ENCODE measurements around the gene BCL2L15. TPM values are rescaled to one million over a fixed set of nuclear protein-coding genes. Genes with fewer than 3 reads are reported as not detected.

Gene BCL2L15
- total and polyA plus RNA-seq, 10 of the 15 experiments (the other 5 are each of a cell fraction or from before 2014, with no cell fraction given): 0.42 to 1.2 (median 0.59) TPM

- H3K27me3 ChIP-seq (replicated peaks in 1 of 2; ENCODE audit: control insufficient read depth in 2 of 2, insufficient read depth in 2 of 2, low read length in 1 of 2): no peaks in the 10 kb centered on the region
- intact Hi-C loops (cut with micrococcal nuclease; ENCODE audit: unreplicated experiment): loop anchor here (2.0 to 10.0 kb wide), 2 partner anchors 45 to 149 kb away; partner anchors contain the start of gene PHTF1
- no peak for DNase-seq (ENCODE audit: low read depth, low spot score)
Measured at GRCh38 chr1:113904293-113904673, 16.9 kb upstream of the BCL2L15 start.

More at GRCh38 chr1:113904293-113904673, 16.9 kb upstream of the BCL2L15 start:
- in situ Hi-C loops (cut with MboI): loop anchor here (5.0 kb wide), 1 partner anchor 67 kb away; no protein-coding TSS in a partner anchor
- Histone ChIP-seq H3K4me3 (peak overlapping the region; percentile 88), H3K9me3 (replicated peaks; ENCODE audit: control insufficient read depth, insufficient read depth, low read length) (no peaks in the 10 kb centered on the region), H4K20me1 (ENCODE audit: control insufficient read depth, insufficient read depth) (no peaks in the 10 kb centered on the region), H3K4me2 (ENCODE audit: control insufficient read depth, insufficient read depth) (peak overlapping the region; percentile 96), H3K9ac (ENCODE audit: control insufficient read depth, insufficient read depth, low read length) (peak overlapping the region; percentile 85), H2AFZ (ENCODE audit: control insufficient read depth, low read depth, low read length) (peak overlapping the region; percentile 91), H3K4me1 (ENCODE audit: control insufficient read depth, insufficient read depth, low read length) (peaks cover 3% of the 10 kb centered on the region), H3K36me3 (ENCODE audit: control insufficient read depth in 2 of 2, insufficient read depth in 2 of 2, low read length in 1 of 2) (peaks cover 1 to 14% of the 10 kb centered on the region in 2 experiments; a peak in 2 of 4 replicates), H3K79me2 (ENCODE audit: control insufficient read depth, insufficient read depth, low read length) (peaks cover 38% of the 10 kb centered on the region), H3K27ac (ENCODE audit: control insufficient read depth, insufficient read depth) (peak overlapping the region; percentile 88)
- 1% methylated on average over 11 of the region's 11 CpGs for WGBS (ENCODE audit: insufficient coverage, insufficient replicate concordance, low lambda C conversion rate, missing lambda C conversion rate)
- ChIA-PET CTCF (interaction anchor here (0.6 to 7.7 kb wide), 18 partner anchors 11 to 92 kb away, joined by 3 to 79 read pairs (median 6); partner anchors contain the start of genes HIPK1, OLFML3 and RSBN1), SMC1A (ENCODE audit: uncharacterized antibody, unreplicated experiment) (interaction anchor here (0.7 to 7.9 kb wide), 35 partner anchors 9 to 772 kb away, joined by 3 to 205 read pairs (median 5); partner anchors contain the start of genes BCL2L15, HIPK1 and PHTF1), RAD21 (ENCODE audit: unreplicated experiment) (interaction anchor here (0.8 to 4.0 kb wide), 17 partner anchors 15 to 1189 kb away, joined by 3 to 110 read pairs (median 7); partner anchors contain the start of genes BCL2L15, HIPK1, PHTF1 and RSBN1), POLR2A (interaction anchor here (0.7 to 5.8 kb wide), 20 partner anchors 9 to 145 kb away, joined by 3 to 68 read pairs (median 4); partner anchors contain the start of genes BCL2L15, HIPK1 and PHTF1)
- BruUV-seq (replicated peaks): TSS peak; percentile 75
- TF ChIP-seq, protein P1, sequence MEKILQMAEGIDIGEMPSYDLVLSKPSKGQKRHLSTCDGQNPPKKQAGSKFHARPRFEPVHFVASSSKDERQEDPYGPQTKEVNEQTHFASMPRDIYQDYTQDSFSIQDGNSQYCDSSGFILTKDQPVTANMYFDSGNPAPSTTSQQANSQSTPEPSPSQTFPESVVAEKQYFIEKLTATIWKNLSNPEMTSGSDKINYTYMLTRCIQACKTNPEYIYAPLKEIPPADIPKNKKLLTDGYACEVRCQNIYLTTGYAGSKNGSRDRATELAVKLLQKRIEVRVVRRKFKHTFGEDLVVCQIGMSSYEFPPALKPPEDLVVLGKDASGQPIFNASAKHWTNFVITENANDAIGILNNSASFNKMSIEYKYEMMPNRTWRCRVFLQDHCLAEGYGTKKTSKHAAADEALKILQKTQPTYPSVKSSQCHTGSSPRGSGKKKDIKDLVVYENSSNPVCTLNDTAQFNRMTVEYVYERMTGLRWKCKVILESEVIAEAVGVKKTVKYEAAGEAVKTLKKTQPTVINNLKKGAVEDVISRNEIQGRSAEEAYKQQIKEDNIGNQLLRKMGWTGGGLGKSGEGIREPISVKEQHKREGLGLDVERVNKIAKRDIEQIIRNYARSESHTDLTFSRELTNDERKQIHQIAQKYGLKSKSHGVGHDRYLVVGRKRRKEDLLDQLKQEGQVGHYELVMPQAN (conservative IDR thresholded peaks at IDR 0.05): peak; percentile 69
- no peak for TF ChIP-seq RFX5 (IDR thresholded peaks at IDR 0.05; ENCODE audit: low read depth, low read length)
- no peak for TF ChIP-seq EP300 (IDR thresholded peaks at IDR 0.05; ENCODE audit: borderline replicate concordance in 1 of 2, control insufficient read depth in 1 of 2, low read depth in 2 of 2, low read length in 2 of 2)
- no peak for TF ChIP-seq MXI1 (IDR thresholded peaks at IDR 0.05; ENCODE audit: low read depth, low read length)
- TF ChIP-seq NFXL1 (IDR thresholded peaks at IDR 0.05; ENCODE audit: borderline replicate concordance): no peak
- TF ChIP-seq ZNF687 (IDR thresholded peaks at IDR 0.05): peak; percentile 46; the same call in 1 of the 2 replicates
- TF ChIP-seq SREBF2 (IDR thresholded peaks at IDR 0.05; ENCODE audit: low read length): no peak
- no peak for TF ChIP-seq ZNF384 (IDR thresholded peaks at IDR 0.05; ENCODE audit: borderline replicate concordance, low read depth, low read length)
- TF ChIP-seq RELA (IDR thresholded peaks at IDR 0.05; ENCODE audit: borderline replicate concordance, partially characterized antibody): no peak
- TF ChIP-seq NRF1 (conservative IDR thresholded peaks at IDR 0.05; ENCODE audit: low read depth, low read length): no peak
- no peak for TF ChIP-seq POU2F2 (IDR thresholded peaks at IDR 0.05; ENCODE audit: borderline replicate concordance, low read depth, low read length)
- no peak for TF ChIP-seq RUNX3 (IDR thresholded peaks at IDR 0.05; ENCODE audit: low read length)
- TF ChIP-seq SMARCA5 (IDR thresholded peaks at IDR 0.05): no peak
- TF ChIP-seq TBL1XR1 (IDR thresholded peaks at IDR 0.05; ENCODE audit: low read depth, low read length): no peak
- TF ChIP-seq MTA3 (IDR thresholded peaks at IDR 0.05; ENCODE audit: borderline replicate concordance, low read length): no peak; the same call in 1 of the 2 replicates
- peak; percentile 48 for ATAC-seq
- peak; percentile 72 for FAIRE-seq

All from GM12878 (cell line).